Smooth muscle cell (in vitro differentiated cells): ENCODE data around the gene CPSF3. TPM values are rescaled to one million over a fixed set of nuclear protein-coding genes. Genes with fewer than 3 reads are reported as not detected.

Experiments
- polyA plus RNA-seq: library from polyadenylated mRNA; unstranded; fragments of >200 nt; fragmentation: Nextera tagmentation; extraction: Ambion mirVana; gene quantifications from 2 replicates; pipeline ENCODE4 v1.2.1, GENCODE V29; 2016
- total RNA-seq: library from RNA; depleted of rRNA; stranded (reverse); fragments of >200 nt; gene quantifications from 2 replicates; pipeline ENCODE4 v1.2.3, GENCODE V29; 2014

The CPSF3 gene
- total and polyA plus RNA-seq, 2 experiments from 2014 or later: 30.3 to 52.6 TPM

Other genes starting within 250 kb of the CPSF3 start
- 23.1 and 24.1 TPM in 2 replicates for gene ASAP2, start 216.8 kb upstream of the CPSF3 start, total RNA-seq
- gene ASAP2, start 216.8 kb upstream of the CPSF3 start, polyA plus RNA-seq: 8.8 and 14.4 TPM in 2 replicates
- 40.2 and 53.9 TPM in 2 replicates for gene ITGB1BP1, start 126 bp upstream of the CPSF3 start, total RNA-seq
- 138 and 142 TPM in 2 replicates for gene ITGB1BP1, start 126 bp upstream of the CPSF3 start, polyA plus RNA-seq
- gene IAH1, start 50.9 kb downstream of the CPSF3 start, total RNA-seq: 40.8 and 61.5 TPM in 2 replicates
- 73.7 and 90.8 TPM in 2 replicates for gene IAH1, start 50.9 kb downstream of the CPSF3 start, polyA plus RNA-seq
- 18.3 and 21.4 TPM in 2 replicates for gene ADAM17, start 132.2 kb downstream of the CPSF3 start, total RNA-seq
- gene ADAM17, start 132.2 kb downstream of the CPSF3 start, polyA plus RNA-seq: 8.9 and 17.6 TPM in 2 replicates
- 376 and 417 TPM in 2 replicates for gene YWHAQ, start 207.3 kb downstream of the CPSF3 start, total RNA-seq
- 300 and 324 TPM in 2 replicates for gene YWHAQ, start 207.3 kb downstream of the CPSF3 start, polyA plus RNA-seq